ENCODE measurements around the gene TARS1.

Gene TARS1

GRCh38 chr5:33440482-33441240, at the start of gene TARS1:
Gene TARS1, plus strand, starts transcription at chr5:33440965. Its CDS starts 122 bp downstream, at chr5:33441087.
- DNase-seq (ENCODE audit: low spot score): peak; percentile 99
- no peak for TF ChIP-seq CTCF (conservative IDR thresholded peaks at IDR 0.05; ENCODE audit: low read depth)
- peak within 1 kb of the TSS; percentile 97 for H3K27ac ChIP-seq
- ChIA-PET POLR2A (ENCODE audit: low non-redundant PET) (no interaction called here), CTCF (interaction anchor here (0.7 kb wide), 1 partner anchor 1588 kb away, joined by 3 read pairs; no protein-coding TSS in a partner anchor)

DNA sequence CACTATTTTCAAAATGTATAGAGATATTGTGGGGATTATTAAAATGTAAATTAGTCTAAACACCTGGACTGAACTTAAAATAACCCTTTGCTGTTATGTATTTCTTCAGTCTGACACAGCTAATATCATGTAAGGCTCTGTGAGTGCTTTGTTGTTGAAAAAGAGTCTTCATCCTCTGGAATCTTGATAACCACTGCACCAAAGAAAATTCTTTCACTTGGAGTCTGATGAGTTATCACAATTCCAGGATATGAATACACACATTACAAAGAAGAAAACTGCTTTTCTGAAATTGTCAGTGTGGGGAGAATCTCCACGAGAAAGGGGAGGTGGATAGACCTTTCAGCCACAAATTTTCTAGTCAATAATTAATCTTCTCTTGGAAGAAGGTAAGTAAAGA, 42.3 kb upstream of the TARS1 start:
- TF ChIP-seq CTCF (conservative IDR thresholded peaks at IDR 0.05; ENCODE audit: low read depth): no peak
- DNase-seq (ENCODE audit: low spot score): no peak
- H3K27ac ChIP-seq: no peak overlapping the region
- ChIA-PET CTCF (interaction anchor here (0.6 kb wide), 1 partner anchor 942 kb away, joined by 4 read pairs; no protein-coding TSS in a partner anchor), POLR2A (ENCODE audit: low non-redundant PET) (no interaction called here)

DNA sequence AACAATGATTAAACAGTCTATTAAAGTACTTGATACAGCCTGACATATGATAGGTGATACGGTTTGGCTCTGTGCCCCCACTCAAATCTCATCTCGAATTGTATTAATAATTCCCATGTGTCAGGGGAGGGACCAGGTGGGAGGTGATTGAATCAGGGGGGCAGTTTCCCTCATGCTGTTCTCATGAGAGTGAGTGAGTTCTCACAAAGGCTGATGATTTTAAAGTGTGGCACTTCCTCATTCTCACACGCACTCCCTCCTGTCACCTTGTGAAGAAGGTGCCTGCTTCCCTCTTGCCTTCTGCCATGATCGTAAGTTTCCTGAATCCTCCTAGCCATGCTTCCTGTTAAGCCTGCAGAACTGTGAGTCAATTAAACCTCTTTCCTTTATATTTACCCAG, 40.1 kb upstream of the TARS1 start:
- CTCF ChIA-PET: interaction anchor here (0.7 kb wide), 1 partner anchor 101 kb away, joined by 3 read pairs; no protein-coding TSS in a partner anchor
- no peak for DNase-seq (ENCODE audit: low spot score)
- H3K27ac ChIP-seq: no peak overlapping the region; the same call in 1 of the 2 replicates
- POLR2A ChIA-PET (ENCODE audit: low non-redundant PET): no interaction called here
- TF ChIP-seq CTCF (conservative IDR thresholded peaks at IDR 0.05; ENCODE audit: low read depth): no peak

GRCh38 chr5:33401482-33402390, 39.0 kb upstream of the TARS1 start:
- ChIA-PET POLR2A (ENCODE audit: low non-redundant PET) (no interaction called here), CTCF (interaction anchor here (0.6 to 0.7 kb wide), 3 partner anchors 102 to 783 kb away, joined by 3 to 4 read pairs (median 3); no protein-coding TSS in a partner anchor)
- H3K27ac ChIP-seq: peak overlapping the region; percentile 52; the same call in 1 of the 2 replicates
- peak; percentile 70 for DNase-seq (ENCODE audit: low spot score)
- TF ChIP-seq CTCF (conservative IDR thresholded peaks at IDR 0.05; ENCODE audit: low read depth): no peak

DNA sequence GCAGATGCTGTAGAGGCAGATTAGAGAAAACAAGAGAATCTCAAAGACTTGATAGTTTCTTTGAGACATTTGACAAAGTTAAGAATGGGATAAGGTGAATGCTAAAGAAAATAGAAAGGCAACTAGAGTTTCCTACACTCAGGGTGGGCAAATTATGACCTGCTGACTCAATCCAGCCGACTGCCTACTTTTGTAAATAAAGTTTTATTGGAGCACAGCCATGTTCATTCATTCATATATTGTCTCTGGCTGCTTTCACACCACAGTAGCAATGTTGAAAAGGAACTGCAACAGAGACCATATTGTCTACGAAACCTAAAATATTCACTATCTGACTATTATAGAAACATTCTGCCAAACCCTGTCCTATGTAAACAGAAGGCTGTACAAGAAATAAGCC, 37.6 kb upstream of the TARS1 start:
- no peak for DNase-seq (ENCODE audit: low spot score)
- no peak for TF ChIP-seq CTCF (conservative IDR thresholded peaks at IDR 0.05; ENCODE audit: low read depth)
- ChIA-PET CTCF (no interaction called here), POLR2A (ENCODE audit: low non-redundant PET) (no interaction called here)
- no peak overlapping the region for H3K27ac ChIP-seq

GRCh38 chr5:33408816-33409215, 31.9 kb upstream of the TARS1 start:
- ChIA-PET CTCF (interaction anchor here (0.7 kb wide), 1 partner anchor 701 kb away, joined by 6 read pairs; no protein-coding TSS in a partner anchor), POLR2A (ENCODE audit: low non-redundant PET) (no interaction called here)
- TF ChIP-seq CTCF (conservative IDR thresholded peaks at IDR 0.05; ENCODE audit: low read depth): no peak
- H3K27ac ChIP-seq: no peak overlapping the region
- no peak for DNase-seq (ENCODE audit: low spot score)

Measured in RWPE1 (cell line).